Heart left ventricle (tissue), 16 donors: ENCODE measurements around the gene FBXO42. TPM values are rescaled to one million over a fixed set of nuclear protein-coding genes. Genes with fewer than 3 reads are reported as not detected.

Experiments used
- ATAC-seq, 4 donors: fragments of 200-7000 bp; cut with Tn5 transposase; one replicate each; pipeline ENCODE4 v1.9.1; 2020 to 2022; ENCODE audit warnings: moderate library complexity in 4 of 4, mild to moderate bottlenecking in 3 of 4, moderate number of reproducible peaks in 1 of 4
- DNase-seq, 5 donors: peaks; one replicate each; pipeline ENCODE4 v3.0.0-alpha.2; 2020
- H3K27ac ChIP-seq, 12 donors: fragments of 200-600 bp; sonication (generic) in 4 of 12; one replicate each; pipeline versions ENCODE4 v1.5.0 to v1.8.0; 2016 to 2022; ENCODE audit warnings: mild to moderate bottlenecking in 2 of 12
- H3K27me3 ChIP-seq, 9 donors: fragments of 200-600 bp; sonication (generic) in 2 of 9; one replicate each; pipeline versions ENCODE4 v1.5.1 to v1.8.0; 2016 to 2022; ENCODE audit warnings: mild to moderate bottlenecking in 3 of 9
- H3K36me3 ChIP-seq, 9 donors: fragments of 200-600 bp; sonication (generic) in 2 of 9; one replicate each; pipeline versions ENCODE4 v1.5.0 to v1.8.0; 2018 to 2022; ENCODE audit warnings: mild to moderate bottlenecking in 2 of 9
- H3K4me1 ChIP-seq, 12 donors: fragments of 200-600 bp; sonication (generic) in 4 of 12; one replicate each; pipeline versions ENCODE4 v1.5.0 to v1.8.0; 2016 to 2022; ENCODE audit warnings: mild to moderate bottlenecking in 3 of 12
- H3K4me3 ChIP-seq, 12 donors: fragments of 200-600 bp; sonication (generic) in 4 of 12; one replicate each; pipeline versions ENCODE4 v1.5.0 to v1.8.0; 2017 to 2022; ENCODE audit warnings: mild to moderate bottlenecking in 9 of 12, moderate library complexity in 4 of 12
- H3K9me3 ChIP-seq, 12 donors: fragments of 200-600 bp; sonication (generic) in 4 of 12; one replicate each; pipeline versions ENCODE4 v1.5.0 to v1.8.0; 2016 to 2022; ENCODE audit warnings: mild to moderate bottlenecking in 1 of 12
- CTCF ChIP-seq, 12 donors: fragments of 200-600 bp; sonication (generic) in 4 of 12; IDR thresholded peaks; one replicate each; pipeline versions ENCODE4 v1.5.0 to v1.8.0; 2018 to 2022; ENCODE audit warnings: antibody characterized with exemption in 12 of 12, mild to moderate bottlenecking in 5 of 12
- POLR2A ChIP-seq, 2 donors: fragments of 450-650 bp; IDR thresholded peaks; one replicate each; pipeline ENCODE4 v1.6.1; 2017; ENCODE audit warnings: antibody characterized with exemption in 2 of 2, mild to moderate bottlenecking in 2 of 2, moderate library complexity in 2 of 2
- WGBS, 4 donors: extraction: QIAGEN DNeasy Blood & Tissue Kit in 2 of 4; methylation state at CpG; one replicate each; pipeline versions ENCODE4 v1.1.5 to v1.1.7; 2013 to 2018; 5-methylcytosine and 5-hydroxymethylcytosine counted together
- intact Hi-C, 10 donors: fragments of 100-400 bp; cut with DNase I; formaldehyde crosslinking; loops; one replicate each; pipeline versions ENCODE4 v1.11.1 to v1.14.2; 2022
- polyA plus RNA-seq, 2 donors: library from polyadenylated mRNA; stranded (reverse); fragments of 200-250 nt; gene quantifications; one replicate each; pipeline ENCODE4 v1.2.3, GENCODE V29; 2013
- total RNA-seq, 9 donors: library from RNA; depleted of rRNA in 2 of 9; stranded (reverse); fragments of >200 nt in 2 of 9; fragmentation: NEBNext Ultra II Directional in 3 of 9; extraction: Animal tissue kit (Norgen Biotek cat#: 25700) in 3 of 9; gene quantifications; one replicate each; pipeline versions ENCODE4 v1.1.0 to v1.2.4, GENCODE V29; 2016 to 2023
- donor health status: ischemic (EF 13 %, LVEDD 7.1; RV severe dilation, severe dysfunction).
- donor health status: healthy with polysubstance abuse.
- donor health status: DM: no; HTN: yes; CAD: no.
- donor health status: DM: no; HTN: no; CAD: no.
- donor health status: ischemic (EF 25% LVEDD 6.9; RV normal size, moderate dysfunction).
- donor health status: ischemic (EF 25% LVEDD 5.7; RV mildly dilated, moderate dysfunction).
- donor health status: healthy.
- donor health status: DM: yes; HTN: yes; CAD: no.
- donor health status: ischemic (EF 35%, LVEDD 5.7; RV mildly dilated, moderate dysfunction).
- donor health status: nonischemic (EF 11% LVEDD 7.7; RV severe dilation, severe dysfunction).
- donor health status: DM: yes; HTN: yes; CAD: no.
- donor health status: PGD.
- donor health status: ischemic (EF 29% LVEDD 5.4; RV normal size, mild dysfunction).
- donor health status: nonischemic (EF 23%, LVEDD 6.1; RV moderate dilation, normal function).

The FBXO42 gene
- total and polyA plus RNA-seq, 11 donors, result 11.0 to 44.4 (median 20.1) TPM

DNA sequence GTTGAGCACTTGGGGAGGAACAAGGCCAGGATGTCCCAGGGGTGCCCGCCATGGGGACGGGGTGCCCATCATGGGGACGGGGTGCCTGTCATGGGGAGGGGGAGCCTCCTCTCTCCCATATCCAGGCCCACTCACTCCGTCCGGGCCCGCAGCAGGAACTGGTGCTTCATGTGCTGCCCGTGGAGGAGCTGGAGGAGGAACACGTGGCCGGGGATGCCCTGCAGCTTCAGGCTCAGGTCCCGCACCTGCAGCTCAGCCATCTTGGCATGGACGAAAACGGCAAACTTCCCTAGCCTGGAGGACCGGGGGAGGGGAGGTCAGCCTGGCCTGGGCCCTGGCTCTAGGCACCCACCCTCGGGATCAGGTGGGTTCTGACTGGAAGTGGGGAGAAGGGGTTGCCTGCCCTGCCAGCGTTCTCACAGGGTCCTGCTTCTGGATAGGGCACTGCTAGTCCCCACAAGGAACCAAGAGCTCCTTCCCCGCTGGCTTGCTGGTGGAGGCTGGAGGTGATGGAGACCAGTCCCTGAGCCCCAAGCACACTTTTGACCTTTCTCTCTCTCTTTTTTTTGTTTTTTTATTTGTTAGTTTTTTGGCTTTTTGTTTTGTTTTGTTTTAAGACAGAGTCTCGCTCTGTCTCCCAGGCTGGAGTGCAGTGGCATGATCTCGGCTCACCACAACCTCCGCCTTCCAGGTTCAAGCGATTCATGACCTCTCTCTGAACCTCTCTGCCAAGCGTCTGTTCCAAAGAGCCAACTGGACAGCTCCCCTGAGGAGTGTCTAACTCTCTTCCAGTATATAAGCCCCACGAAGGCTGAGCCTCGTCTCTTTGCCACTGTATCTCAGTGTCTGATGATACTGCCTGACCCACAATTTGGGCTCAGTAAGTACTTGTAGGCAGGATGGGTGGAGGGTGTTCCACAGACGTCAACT, 149.7 kb downstream of the FBXO42 start:
- intact Hi-C loops, result loop anchor here in 3 of 10 donors (5.0 to 10.0 kb wide), 3 partner anchors 40 to 162 kb away; partner anchors contain the start of gene SZRD1 (in 1 of the 3)
- DNase-seq (peak in 1 of 5 donors; percentile 1), ATAC-seq (no peak)
- H3K27me3 ChIP-seq, result no peaks in the 10 kb centered on the region
- 81 to 89% (median 86%) methylated on average over 18 to 24 of the region's 24 CpGs for WGBS, 4 donors
- peaks cover 0 to 18% (median 12%) of the 10 kb centered on the region in 12 donors for H3K4me1 ChIP-seq
- H3K27ac ChIP-seq, result no peak overlapping the region
- no peaks in the 10 kb centered on the region for H3K9me3 ChIP-seq
- H3K36me3 ChIP-seq, result peaks cover 0 to 7% (median 0%) of the 10 kb centered on the region in 9 donors
- H3K4me3 ChIP-seq, result no peak overlapping the region
- no peak for TF ChIP-seq CTCF (IDR thresholded peaks at IDR 0.05)
- no peak for TF ChIP-seq POLR2A (IDR thresholded peaks at IDR 0.05)

- H3K27me3 ChIP-seq, result no peaks in the 10 kb centered on the region
- intact Hi-C loops, result loop anchor here in 3 of 10 donors (5.0 to 10.0 kb wide), 3 partner anchors 43 to 165 kb away; partner anchors contain the start of gene SZRD1 (in 1 of the 3)
- ATAC-seq, result no peak
- 92 to 96% (median 93%) methylated on average over 4 of the region's 4 CpGs for WGBS, 4 donors
- H3K4me3 ChIP-seq, result no peak overlapping the region
- H3K27ac ChIP-seq, result no peak overlapping the region
- H3K36me3 ChIP-seq, result peaks cover 0 to 7% (median 0%) of the 10 kb centered on the region in 9 donors
- H3K4me1 ChIP-seq, result no peaks in the 10 kb centered on the region
- peak in 1 of 5 donors; percentile 7 for DNase-seq
- no peaks in the 10 kb centered on the region for H3K9me3 ChIP-seq
- no peak for TF ChIP-seq POLR2A (IDR thresholded peaks at IDR 0.05)
Measured at GRCh38 chr1:16199700-16200099, 152.6 kb downstream of the FBXO42 start.

- no peak for ATAC-seq
- peak in 1 of 5 donors; percentile 12 for DNase-seq
- Histone ChIP-seq H3K4me3 (no peak overlapping the region), H3K27me3 (no peaks in the 10 kb centered on the region), H3K36me3 (peaks cover 0 to 7% (median 0%) of the 10 kb centered on the region in 9 donors), H3K4me1 (no peaks in the 10 kb centered on the region), H3K9me3 (no peaks in the 10 kb centered on the region), H3K27ac (no peak overlapping the region)
- intact Hi-C loops, result no loop called here
- TF ChIP-seq POLR2A (IDR thresholded peaks at IDR 0.05) (no peak), CTCF (IDR thresholded peaks at IDR 0.05) (no peak)
- WGBS, 4 donors, result 69 to 92% (median 79%) methylated on average over 1 of the region's 1 CpG
Measured at GRCh38 chr1:16199157-16199501, 153.2 kb downstream of the FBXO42 start.

GRCh38 chr1:16198444-16199156, 153.7 kb downstream of the FBXO42 start:
- no peak overlapping the region for H3K27ac ChIP-seq
- peaks cover 0 to 7% (median 0%) of the 10 kb centered on the region in 9 donors for H3K36me3 ChIP-seq
- DNase-seq (no peak), ATAC-seq (no peak)
- intact Hi-C loops, result no loop called here
- no peaks in the 10 kb centered on the region for H3K27me3 ChIP-seq
- TF ChIP-seq POLR2A (IDR thresholded peaks at IDR 0.05) (no peak), CTCF (IDR thresholded peaks at IDR 0.05) (no peak)
- no peak overlapping the region for H3K4me3 ChIP-seq
- H3K4me1 ChIP-seq, result no peaks in the 10 kb centered on the region
- no peaks in the 10 kb centered on the region for H3K9me3 ChIP-seq
- 88 to 95% (median 90%) methylated on average over 7 to 8 of the region's 8 CpGs for WGBS, 4 donors
